ENCODE measurements around the gene MLYCD. TPM values are rescaled to one million over a fixed set of nuclear protein-coding genes. Genes with fewer than 3 reads are reported as not detected.

MLYCD gene
- total RNA-seq, 2 experiments from 2014 or later = 2.0 to 2.3 TPM

GRCh38 chr16:83930730-83931500 lies 32.0 kb downstream of the MLYCD start:
- CTCF ChIA-PET = no interaction called here
- Mint-ChIP-seq H3K4me1 (ENCODE audit: low read depth) (peaks cover 2% of the 10 kb centered on the region), H3K36me3 (ENCODE audit: low read depth) (no peaks in the 10 kb centered on the region)

GRCh38 chr16:83931556-83931955 lies 32.6 kb downstream of the MLYCD start:
- DNase-seq = no peak
- peaks cover under 1% of the 10 kb centered on the region for H3K4me1 Mint-ChIP-seq (ENCODE audit: low read depth)
- H3K36me3 Mint-ChIP-seq (ENCODE audit: low read depth) = no peaks in the 10 kb centered on the region
- H3K4me3 Mint-ChIP-seq = no peak overlapping the region
- CTCF ChIA-PET = no interaction called here
- H3K9me3 Mint-ChIP-seq = no peaks in the 10 kb centered on the region
- intact Hi-C loops (cut with micrococcal nuclease) = no loop called here
- H3K27ac Mint-ChIP-seq = no peak overlapping the region
- no peaks in the 10 kb centered on the region for H3K27me3 Mint-ChIP-seq (ENCODE audit: low read depth)

More at GRCh38 chr16:83930730-83931500, 32.0 kb downstream of the MLYCD start:
- intact Hi-C loops (cut with micrococcal nuclease) = no loop called here
- H3K27me3 Mint-ChIP-seq (ENCODE audit: low read depth) = no peaks in the 10 kb centered on the region
- DNase-seq = no peak
- H3K9me3 Mint-ChIP-seq = no peaks in the 10 kb centered on the region
- H3K27ac Mint-ChIP-seq = no peak overlapping the region
- no peak overlapping the region for H3K4me3 Mint-ChIP-seq

GRCh38 chr16:83932304-83932703 lies 33.4 kb downstream of the MLYCD start:
- intact Hi-C loops (cut with micrococcal nuclease) = no loop called here

GRCh38 chr16:83932955-83933673 lies 34.2 kb downstream of the MLYCD start:
- Mint-ChIP-seq H3K27me3 (ENCODE audit: low read depth) (no peaks in the 10 kb centered on the region), H3K36me3 (ENCODE audit: low read depth) (no peaks in the 10 kb centered on the region), H3K4me3 (no peak overlapping the region), H3K4me1 (ENCODE audit: low read depth) (no peaks in the 10 kb centered on the region), H3K27ac (no peak overlapping the region), H3K9me3 (no peaks in the 10 kb centered on the region)
- DNase-seq = no peak
- CTCF ChIA-PET = no interaction called here
- intact Hi-C loops (cut with micrococcal nuclease) = no loop called here

More at GRCh38 chr16:83932304-83932703, 33.4 kb downstream of the MLYCD start:
- no peaks in the 10 kb centered on the region for H3K9me3 Mint-ChIP-seq
- DNase-seq = no peak
- CTCF ChIA-PET = no interaction called here
- no peaks in the 10 kb centered on the region for H3K4me1 Mint-ChIP-seq (ENCODE audit: low read depth)
- H3K27me3 Mint-ChIP-seq (ENCODE audit: low read depth) = no peaks in the 10 kb centered on the region
- no peaks in the 10 kb centered on the region for H3K36me3 Mint-ChIP-seq (ENCODE audit: low read depth)
- no peak overlapping the region for H3K27ac Mint-ChIP-seq
- no peak overlapping the region for H3K4me3 Mint-ChIP-seq

GRCh38 chr16:83933885-83934683 lies 35.2 kb downstream of the MLYCD start:
- no peaks in the 10 kb centered on the region for H3K9me3 Mint-ChIP-seq
- H3K27ac Mint-ChIP-seq = no peak overlapping the region
- no peaks in the 10 kb centered on the region for H3K36me3 Mint-ChIP-seq (ENCODE audit: low read depth)
- CTCF ChIA-PET = no interaction called here
- intact Hi-C loops (cut with micrococcal nuclease) = no loop called here
- no peaks in the 10 kb centered on the region for H3K4me1 Mint-ChIP-seq (ENCODE audit: low read depth)
- H3K4me3 Mint-ChIP-seq = no peak overlapping the region
- DNase-seq = no peak
- no peaks in the 10 kb centered on the region for H3K27me3 Mint-ChIP-seq (ENCODE audit: low read depth)

- no peak for DNase-seq
- no peaks in the 10 kb centered on the region for H3K36me3 Mint-ChIP-seq (ENCODE audit: low read depth)
- intact Hi-C loops (cut with micrococcal nuclease) = no loop called here
- no peak overlapping the region for H3K27ac Mint-ChIP-seq
- H3K27me3 Mint-ChIP-seq (ENCODE audit: low read depth) = no peaks in the 10 kb centered on the region
- no peak overlapping the region for H3K4me3 Mint-ChIP-seq
- H3K9me3 Mint-ChIP-seq = no peaks in the 10 kb centered on the region
- CTCF ChIA-PET = no interaction called here
- H3K4me1 Mint-ChIP-seq (ENCODE audit: low read depth) = peaks cover 5% of the 10 kb centered on the region
Measured at GRCh38 chr16:83934684-83934977, 35.7 kb downstream of the MLYCD start.

GRCh38 chr16:83935005-83935857 lies 36.3 kb downstream of the MLYCD start:
- H3K27ac Mint-ChIP-seq = no peak overlapping the region
- no peaks in the 10 kb centered on the region for H3K9me3 Mint-ChIP-seq
- CTCF ChIA-PET = interaction anchor here (0.7 kb wide), 1 partner anchor 9 kb away, joined by 4 read pairs; no protein-coding TSS in a partner anchor
- peaks cover 6% of the 10 kb centered on the region for H3K4me1 Mint-ChIP-seq (ENCODE audit: low read depth)
- no peak for DNase-seq
- no peaks in the 10 kb centered on the region for H3K36me3 Mint-ChIP-seq (ENCODE audit: low read depth)
- no peaks in the 10 kb centered on the region for H3K27me3 Mint-ChIP-seq (ENCODE audit: low read depth)
- no peak overlapping the region for H3K4me3 Mint-ChIP-seq
- intact Hi-C loops (cut with micrococcal nuclease) = no loop called here

GRCh38 chr16:83935858-83936255 lies 36.9 kb downstream of the MLYCD start:
- Mint-ChIP-seq H3K4me1 (ENCODE audit: low read depth) (peaks cover 6% of the 10 kb centered on the region), H3K36me3 (ENCODE audit: low read depth) (no peaks in the 10 kb centered on the region), H3K4me3 (no peak overlapping the region), H3K27me3 (ENCODE audit: low read depth) (no peaks in the 10 kb centered on the region), H3K9me3 (no peaks in the 10 kb centered on the region), H3K27ac (no peak overlapping the region)
- CTCF ChIA-PET = interaction anchor here (0.7 kb wide), 1 partner anchor 9 kb away, joined by 4 read pairs; no protein-coding TSS in a partner anchor
- intact Hi-C loops (cut with micrococcal nuclease) = no loop called here
- no peak for DNase-seq

- peaks cover 6% of the 10 kb centered on the region for H3K4me1 Mint-ChIP-seq (ENCODE audit: low read depth)
- H3K9me3 Mint-ChIP-seq = no peaks in the 10 kb centered on the region
- H3K27me3 Mint-ChIP-seq (ENCODE audit: low read depth) = no peaks in the 10 kb centered on the region
Measured at GRCh38 chr16:83936581-83937165, 37.8 kb downstream of the MLYCD start.

GRCh38 chr16:83937267-83937666 lies 38.4 kb downstream of the MLYCD start:
- CTCF ChIA-PET = interaction anchor here (1.4 kb wide), 1 partner anchor 10 kb away, joined by 8 read pairs; no protein-coding TSS in a partner anchor
- intact Hi-C loops (cut with micrococcal nuclease) = no loop called here
- Mint-ChIP-seq H3K4me3 (no peak overlapping the region), H3K9me3 (no peaks in the 10 kb centered on the region), H3K4me1 (ENCODE audit: low read depth) (peaks cover 6% of the 10 kb centered on the region), H3K36me3 (ENCODE audit: low read depth) (no peaks in the 10 kb centered on the region), H3K27me3 (ENCODE audit: low read depth) (no peaks in the 10 kb centered on the region), H3K27ac (no peak overlapping the region)
- no peak for DNase-seq

More at GRCh38 chr16:83936581-83937165, 37.8 kb downstream of the MLYCD start:
- DNase-seq = no peak
- CTCF ChIA-PET = interaction anchor here (1.4 kb wide), 1 partner anchor 10 kb away, joined by 8 read pairs; no protein-coding TSS in a partner anchor
- intact Hi-C loops (cut with micrococcal nuclease) = no loop called here
- Mint-ChIP-seq H3K4me3 (no peak overlapping the region), H3K27ac (no peak overlapping the region), H3K36me3 (ENCODE audit: low read depth) (no peaks in the 10 kb centered on the region)

- Mint-ChIP-seq H3K36me3 (ENCODE audit: low read depth) (no peaks in the 10 kb centered on the region), H3K27ac (no peak overlapping the region), H3K4me3 (no peak overlapping the region), H3K27me3 (ENCODE audit: low read depth) (no peaks in the 10 kb centered on the region), H3K9me3 (no peaks in the 10 kb centered on the region), H3K4me1 (ENCODE audit: low read depth) (peaks cover 6% of the 10 kb centered on the region)
- no peak for DNase-seq
- intact Hi-C loops (cut with micrococcal nuclease) = no loop called here
- CTCF ChIA-PET = interaction anchor here (1.0 kb wide), 1 partner anchor 11 kb away, joined by 3 read pairs; no protein-coding TSS in a partner anchor
Measured at GRCh38 chr16:83937922-83938885, 39.3 kb downstream of the MLYCD start.

Measured in activated naive CD4-positive, alpha-beta T cell treated with anti-CD3 and anti-CD28 coated beads for 36 hours (primary cell).